Activated CD8-positive, alpha-beta T cell treated with anti-CD3 and anti-CD28 coated beads for 36 hours (primary cell): Measurements from ENCODE around the gene PRR9. TPM values are rescaled to one million over a fixed set of nuclear protein-coding genes. Genes with fewer than 3 reads are reported as not detected.
"Not testable (repeated sequence)": the region's sequence is repeated elsewhere in the genome, so short reads cannot be mapped to it uniquely, and the experiment has no call there.

Experiments used
- ATAC-seq: fragments of 200-7000 bp; cut with Tn5 transposase; one replicate; pipeline ENCODE4 v1.10.0; 2021; ENCODE audit warnings: mild to moderate bottlenecking, moderate library complexity
- CTCF ChIA-PET: fragments of 350-600 bp; sonication (Branson Sonifier 250); formaldehyde crosslinking; loops from one replicate; lab custom pipeline; 2021; ENCODE audit warnings: antibody characterized with exemption; lab: Charles Lee
- POLR2A ChIA-PET: fragments of 350-600 bp; sonication (Branson Sonifier 250); formaldehyde crosslinking; loops from one replicate; lab custom pipeline; 2021; ENCODE audit warnings: antibody characterized with exemption; lab: Charles Lee
- DNase-seq: peaks from one replicate; pipeline ENCODE4 v3.0.0-alpha.2; 2020
- H3K27ac Mint-ChIP-seq: one replicate; pipeline ENCODE4 v1.8.0; 2021; ENCODE audit warnings: mild to moderate bottlenecking, mixed read lengths
- H3K27me3 Mint-ChIP-seq: one replicate; pipeline ENCODE4 v1.8.0; 2021; ENCODE audit warnings: mixed read lengths
- H3K36me3 Mint-ChIP-seq: one replicate; pipeline ENCODE4 v1.8.0; 2021; ENCODE audit warnings: low read depth, mixed read lengths
- H3K4me1 Mint-ChIP-seq: one replicate; pipeline ENCODE4 v1.8.0; 2021; ENCODE audit warnings: low read depth, mixed read lengths
- H3K4me3 Mint-ChIP-seq: one replicate; pipeline ENCODE4 v1.8.0; 2021; ENCODE audit warnings: mild to moderate bottlenecking, moderate library complexity, mixed read lengths
- H3K9me3 Mint-ChIP-seq: one replicate; pipeline ENCODE4 v1.8.0; 2021; ENCODE audit warnings: mixed read lengths
- CTCF ChIP-seq: fragments of 200-600 bp; IDR thresholded peaks from one replicate; pipeline ENCODE4 v1.8.0; 2022; ENCODE audit warnings: antibody characterized with exemption, mild to moderate bottlenecking
- intact Hi-C: fragments of 100-400 bp; cut with micrococcal nuclease; formaldehyde crosslinking; loops from one replicate; pipeline ENCODE4 v1.10.0; 2022
- total RNA-seq, 2 experiments: library from RNA; stranded (reverse); gene quantifications; one replicate each; pipeline ENCODE4 v1.2.3, GENCODE V29; 2021

The PRR9 gene
- not detected for total RNA-seq

GRCh38 chr1:153217212-153217611 lies at the start of gene PRR9:
Gene PRR9 (plus strand): TSS chr1:153217584. CDS start chr1:153218145, 561 bp downstream.
- no peak within 1 kb of the TSS for H3K27ac Mint-ChIP-seq
- ChIA-PET POLR2A (no interaction called here), CTCF (no interaction called here)
- no peak for ATAC-seq
- H3K9me3 Mint-ChIP-seq = no peaks in the 10 kb centered on the region
- H3K36me3 Mint-ChIP-seq = no peaks in the 10 kb centered on the region
- no peak for TF ChIP-seq CTCF
- intact Hi-C loops = no loop called here
- peaks cover 5% of the 10 kb centered on the region for H3K27me3 Mint-ChIP-seq
- no peaks in the 10 kb centered on the region for H3K4me1 Mint-ChIP-seq
- H3K4me3 Mint-ChIP-seq = no peak within 1 kb of the TSS
- no peak for DNase-seq

DNA sequence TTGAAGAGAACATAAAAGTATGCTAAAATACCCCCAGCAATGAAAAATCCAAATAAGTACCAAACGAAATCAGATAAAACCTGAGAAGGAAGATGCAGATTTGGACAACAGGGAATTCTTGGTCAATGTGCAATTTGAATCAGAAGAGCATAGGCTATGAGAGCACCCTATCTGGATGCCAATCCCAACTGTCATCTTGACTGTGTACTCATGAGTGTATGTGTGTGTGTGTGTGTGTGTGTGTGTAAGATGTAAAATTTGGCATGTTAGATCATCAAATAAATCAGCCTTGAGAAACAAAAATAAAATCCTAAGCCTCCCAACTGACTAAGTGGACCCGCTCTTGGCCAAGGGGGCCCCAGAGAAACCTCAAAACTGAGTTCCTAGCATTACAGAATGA lies 48.7 kb upstream of the PRR9 start:
- H3K27me3 Mint-ChIP-seq = peaks cover 37% of the 10 kb centered on the region
- H3K9me3 Mint-ChIP-seq = no peaks in the 10 kb centered on the region
- ATAC-seq (no peak), DNase-seq (no peak)
- H3K27ac Mint-ChIP-seq = no peak overlapping the region
- TF ChIP-seq CTCF = no peak
- ChIA-PET POLR2A (no interaction called here), CTCF (no interaction called here)
- no peaks in the 10 kb centered on the region for H3K36me3 Mint-ChIP-seq
- no peaks in the 10 kb centered on the region for H3K4me1 Mint-ChIP-seq
- no peak overlapping the region for H3K4me3 Mint-ChIP-seq
- intact Hi-C loops = no loop called here

DNA sequence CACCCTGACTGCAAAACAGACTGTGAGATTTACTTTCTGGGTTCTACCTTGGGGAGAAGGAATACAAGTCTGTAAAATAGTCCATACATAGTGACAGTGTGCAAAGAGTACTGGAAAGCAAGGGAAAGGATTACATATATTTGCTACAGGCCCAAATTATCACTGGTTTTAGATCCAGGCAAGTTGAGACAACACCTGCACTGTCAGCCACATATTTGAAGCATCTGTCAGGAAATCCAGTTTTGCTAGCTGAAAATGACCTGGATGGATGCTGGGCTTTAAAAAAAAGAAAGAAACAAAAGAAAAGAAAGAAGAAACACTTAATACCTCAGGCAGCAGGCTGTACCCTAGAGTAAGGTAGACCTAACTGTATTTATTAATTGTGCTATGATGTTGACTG lies 42.8 kb upstream of the PRR9 start:
- Mint-ChIP-seq H3K4me3 (no peak overlapping the region), H3K27me3 (peaks cover 18% of the 10 kb centered on the region), H3K4me1 (no peaks in the 10 kb centered on the region), H3K27ac (no peak overlapping the region), H3K9me3 (no peaks in the 10 kb centered on the region), H3K36me3 (no peaks in the 10 kb centered on the region)
- DNase-seq (no peak), ATAC-seq (no peak)
- POLR2A ChIA-PET = no interaction called here
- CTCF ChIA-PET = no interaction called here
- intact Hi-C loops = no loop called here
- no peak for TF ChIP-seq CTCF

DNA sequence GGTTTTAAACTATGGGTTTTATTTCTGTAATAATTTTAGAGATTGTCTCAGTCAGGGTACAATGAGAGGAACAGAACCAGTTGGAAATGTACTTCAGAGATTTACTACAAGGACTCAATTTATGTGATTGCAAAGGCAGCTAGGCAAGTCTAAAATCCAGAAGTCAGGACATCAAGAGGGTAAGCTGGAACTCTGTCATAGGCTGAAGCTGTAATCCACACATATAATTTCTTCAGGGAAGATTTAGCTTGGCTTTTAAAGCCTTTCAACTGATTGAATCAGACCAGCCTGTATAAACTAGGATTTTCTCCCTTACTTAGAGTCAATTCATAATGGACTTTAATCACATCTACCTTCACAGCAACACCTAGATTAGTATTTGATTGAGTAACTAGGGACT lies 38.5 kb upstream of the PRR9 start:
- CTCF ChIA-PET = no interaction called here
- no peak for TF ChIP-seq CTCF
- intact Hi-C loops = no loop called here
- peaks cover 16% of the 10 kb centered on the region for H3K27me3 Mint-ChIP-seq
- H3K36me3 Mint-ChIP-seq = no peaks in the 10 kb centered on the region
- H3K4me3 Mint-ChIP-seq = no peak overlapping the region
- POLR2A ChIA-PET = no interaction called here
- H3K9me3 Mint-ChIP-seq = peaks cover 2% of the 10 kb centered on the region
- ATAC-seq (no peak), DNase-seq (no peak)
- H3K4me1 Mint-ChIP-seq = no peaks in the 10 kb centered on the region
- no peak overlapping the region for H3K27ac Mint-ChIP-seq

DNA sequence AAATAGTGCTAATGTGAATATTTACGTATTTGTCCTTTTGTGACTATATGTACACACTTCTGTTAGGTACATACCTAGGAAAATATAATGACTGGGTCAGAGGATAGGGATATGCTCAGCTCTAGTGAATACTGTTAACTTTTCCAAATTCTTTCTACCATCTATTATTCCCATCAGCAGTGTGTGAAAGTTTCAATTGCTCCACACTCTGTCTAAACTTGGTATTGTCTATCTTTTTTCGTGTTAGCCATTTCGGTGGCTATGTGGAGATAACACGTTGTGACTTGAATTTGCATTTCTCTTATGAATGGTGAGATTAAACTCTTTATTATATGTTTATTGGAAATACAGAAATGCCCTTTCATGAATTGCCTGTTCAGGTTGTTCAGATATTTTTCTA lies 36.8 kb upstream of the PRR9 start:
- TF ChIP-seq CTCF = no peak
- H3K4me1 Mint-ChIP-seq = no peaks in the 10 kb centered on the region
- no peak overlapping the region for H3K4me3 Mint-ChIP-seq
- ATAC-seq (no peak), DNase-seq (no peak)
- ChIA-PET CTCF (no interaction called here), POLR2A (no interaction called here)
- H3K36me3 Mint-ChIP-seq = no peaks in the 10 kb centered on the region
- H3K27me3 Mint-ChIP-seq = peaks cover 24% of the 10 kb centered on the region
- H3K9me3 Mint-ChIP-seq = peaks cover 5% of the 10 kb centered on the region
- H3K27ac Mint-ChIP-seq = no peak overlapping the region
- intact Hi-C loops = no loop called here

- H3K27ac Mint-ChIP-seq, H3K4me3 Mint-ChIP-seq, POLR2A ChIA-PET, H3K36me3 Mint-ChIP-seq, intact Hi-C loops, ATAC-seq, H3K4me1 Mint-ChIP-seq, DNase-seq: not testable (repeated sequence)
- peaks cover 53% of the 10 kb centered on the region for H3K27me3 Mint-ChIP-seq
- CTCF ChIA-PET = interaction anchor here (1.3 kb wide), 1 partner anchor 8 kb away, joined by 3 read pairs; no protein-coding TSS in a partner anchor
- H3K9me3 Mint-ChIP-seq = peaks cover 12% of the 10 kb centered on the region
Observed at GRCh38 chr1:153188301-153188700, 29.1 kb upstream of the PRR9 start.
